ENCODE measurements around the gene SFI1.

SFI1 gene

DNA sequence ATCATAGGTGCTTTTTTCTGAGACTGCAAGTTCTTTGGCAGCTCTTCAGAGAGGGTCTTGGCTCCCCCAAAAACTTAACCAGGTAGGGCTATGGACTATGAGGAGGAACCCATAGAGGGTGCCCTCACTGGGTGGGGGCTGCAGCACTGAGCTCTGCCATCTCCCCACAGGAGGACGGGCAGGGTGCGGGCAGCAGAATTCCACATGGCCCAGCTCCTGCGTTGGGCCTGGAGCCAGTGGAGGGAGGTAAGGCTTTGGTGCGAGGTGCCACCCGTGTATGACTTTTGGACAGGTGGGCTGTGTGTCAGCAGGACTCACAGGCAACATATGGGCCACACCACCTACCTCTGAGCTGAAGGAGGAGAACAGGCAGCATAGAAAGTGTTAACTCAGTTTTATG is 107.2 kb downstream of the SFI1 start:
- ATAC-seq (ENCODE audit: insufficient read depth, low read depth) = no peak
- Histone ChIP-seq H3K4me2 (ENCODE audit: insufficient read depth, low read length) (no peak overlapping the region), H3K27me3 (ENCODE audit: insufficient read depth, low read length, poor library complexity) (no peaks in the 10 kb centered on the region), H4K20me1 (ENCODE audit: insufficient read depth, low read length) (no peaks in the 10 kb centered on the region), H3K4me3 (ENCODE audit: low read depth in 1 of 2, low read length in 2 of 2) (no peak overlapping the region), H3K9me3 (ENCODE audit: insufficient read depth, low read length, severe bottlenecking) (no peaks in the 10 kb centered on the region), H3K4me1 (ENCODE audit: insufficient read depth, low read length) (no peaks in the 10 kb centered on the region), H2AFZ (ENCODE audit: low read depth, low read length) (no peak overlapping the region), H3K36me3 (ENCODE audit: insufficient read depth, low read length) (peaks cover 70% of the 10 kb centered on the region), H3K27ac (ENCODE audit: low read length) (no peak overlapping the region), H3K79me2 (ENCODE audit: insufficient read depth, low read length) (no peaks in the 10 kb centered on the region), H3K9ac (ENCODE audit: low read depth, low read length) (no peak overlapping the region)
- no peak for DNase-seq
- TF ChIP-seq EZH2 (IDR thresholded peaks at IDR 0.05; ENCODE audit: borderline replicate concordance, low read depth, low read length, severe bottlenecking) = no peak
- no peak for TF ChIP-seq CTCF (IDR thresholded peaks at IDR 0.05; ENCODE audit: borderline replicate concordance, extremely low read depth, low read length, poor library complexity, severe bottlenecking)

- ATAC-seq (ENCODE audit: insufficient read depth, low read depth) (no peak), DNase-seq (no peak)
- no peak overlapping the region for H3K4me2 ChIP-seq (ENCODE audit: insufficient read depth, low read length)
- TF ChIP-seq CTCF (IDR thresholded peaks at IDR 0.05; ENCODE audit: borderline replicate concordance, extremely low read depth, low read length, poor library complexity, severe bottlenecking) (no peak), EZH2 (IDR thresholded peaks at IDR 0.05; ENCODE audit: borderline replicate concordance, low read depth, low read length, severe bottlenecking) (no peak)
- no peaks in the 10 kb centered on the region for H3K79me2 ChIP-seq (ENCODE audit: insufficient read depth, low read length)
- H3K36me3 ChIP-seq (ENCODE audit: insufficient read depth, low read length) = peaks cover 74% of the 10 kb centered on the region
- H4K20me1 ChIP-seq (ENCODE audit: insufficient read depth, low read length) = no peaks in the 10 kb centered on the region
- no peak overlapping the region for H3K4me3 ChIP-seq (ENCODE audit: low read depth in 1 of 2, low read length in 2 of 2)
- no peaks in the 10 kb centered on the region for H3K4me1 ChIP-seq (ENCODE audit: insufficient read depth, low read length)
- H3K27me3 ChIP-seq (ENCODE audit: insufficient read depth, low read length, poor library complexity) = no peaks in the 10 kb centered on the region
- H2AFZ ChIP-seq (ENCODE audit: low read depth, low read length) = no peak overlapping the region
- H3K27ac ChIP-seq (ENCODE audit: low read length) = no peak overlapping the region
- no peak overlapping the region for H3K9ac ChIP-seq (ENCODE audit: low read depth, low read length)
- no peaks in the 10 kb centered on the region for H3K9me3 ChIP-seq (ENCODE audit: insufficient read depth, low read length, severe bottlenecking)
Measured at GRCh38 chr22:31604137-31604705, 107.9 kb downstream of the SFI1 start.

- H3K4me3 ChIP-seq (ENCODE audit: low read depth in 1 of 2, low read length in 2 of 2) = no peak overlapping the region
- no peak overlapping the region for H2AFZ ChIP-seq (ENCODE audit: low read depth, low read length)
- H3K4me1 ChIP-seq (ENCODE audit: insufficient read depth, low read length) = no peaks in the 10 kb centered on the region
- peaks cover 80% of the 10 kb centered on the region for H3K36me3 ChIP-seq (ENCODE audit: insufficient read depth, low read length)
- H3K9ac ChIP-seq (ENCODE audit: low read depth, low read length) = no peak overlapping the region
- TF ChIP-seq CTCF (IDR thresholded peaks at IDR 0.05; ENCODE audit: borderline replicate concordance, extremely low read depth, low read length, poor library complexity, severe bottlenecking) = no peak
- TF ChIP-seq EZH2 (IDR thresholded peaks at IDR 0.05; ENCODE audit: borderline replicate concordance, low read depth, low read length, severe bottlenecking) = no peak
- no peaks in the 10 kb centered on the region for H4K20me1 ChIP-seq (ENCODE audit: insufficient read depth, low read length)
- no peaks in the 10 kb centered on the region for H3K27me3 ChIP-seq (ENCODE audit: insufficient read depth, low read length, poor library complexity)
- no peak overlapping the region for H3K4me2 ChIP-seq (ENCODE audit: insufficient read depth, low read length)
- DNase-seq (no peak), ATAC-seq (ENCODE audit: insufficient read depth, low read depth) (no peak)
- H3K27ac ChIP-seq (ENCODE audit: low read length) = no peak overlapping the region
- no peaks in the 10 kb centered on the region for H3K79me2 ChIP-seq (ENCODE audit: insufficient read depth, low read length)
- H3K9me3 ChIP-seq (ENCODE audit: insufficient read depth, low read length, severe bottlenecking) = no peaks in the 10 kb centered on the region
Measured at GRCh38 chr22:31604746-31605705, 108.7 kb downstream of the SFI1 start.

Data from DND-41 (cell line).